ENCODE measurements around the gene CLEC18A. TPM values are rescaled to one million over a fixed set of nuclear protein-coding genes. Genes with fewer than 3 reads are reported as not detected.

CLEC18A gene
- total RNA-seq, 1 donor from 2014 or later: 5.9 TPM

DNA sequence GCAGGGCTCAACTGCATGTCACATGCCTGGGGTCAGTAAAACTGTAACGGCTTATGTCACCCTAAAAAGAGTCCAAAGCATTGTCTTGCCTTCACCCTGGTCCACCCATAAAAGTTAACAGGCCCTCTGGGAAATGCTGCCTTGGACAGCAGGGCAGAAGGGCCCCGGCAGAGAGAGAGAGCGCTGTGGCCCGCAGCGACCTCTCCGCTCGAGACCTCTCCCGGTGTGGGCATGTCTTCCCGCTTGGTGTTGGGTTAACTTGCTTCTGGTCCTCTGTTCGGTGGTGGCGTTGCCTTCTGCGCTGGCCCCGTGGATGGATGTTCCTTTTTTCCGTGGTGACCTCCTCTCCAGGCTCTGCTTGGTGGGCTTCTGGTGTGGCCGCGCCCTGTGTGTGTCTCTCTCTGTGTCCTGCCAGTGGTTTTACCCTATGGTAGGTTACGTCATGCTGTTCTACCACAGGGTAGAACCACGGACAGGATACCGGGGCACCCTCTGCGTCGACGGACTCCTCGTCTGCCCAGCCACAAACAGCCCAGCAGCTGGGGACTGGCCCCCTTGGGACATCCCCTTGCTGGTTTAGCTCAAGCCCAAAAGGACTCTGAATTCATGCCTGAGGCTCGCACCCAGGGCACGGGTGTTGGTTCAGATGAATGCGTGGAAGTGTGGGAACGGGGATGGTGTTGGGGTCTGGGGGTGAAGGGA is 18.3 kb upstream of the CLEC18A start:
- Mint-ChIP-seq H3K4me1 (peaks cover 7% of the 10 kb centered on the region), H3K4me3 (no peak overlapping the region), H3K27me3 (ENCODE audit: insufficient read depth, low read depth) (peaks cover 9% of the 10 kb centered on the region), H3K9me3 (no peaks in the 10 kb centered on the region), H3K27ac (no peak overlapping the region), H3K36me3 (peaks cover 19% of the 10 kb centered on the region)
- H3K79me2 ChIP-seq (ENCODE audit: low read depth): no peaks in the 10 kb centered on the region
- no peaks in the 10 kb centered on the region for H3K36me3 ChIP-seq
- H3K4me1 ChIP-seq: no peaks in the 10 kb centered on the region
- H3K9me3 ChIP-seq (ENCODE audit: low read depth): no peaks in the 10 kb centered on the region
- H3K4me2 ChIP-seq: no peak overlapping the region
- H3K27ac ChIP-seq: no peak overlapping the region
- TF ChIP-seq EZH2phosphoT487 (IDR thresholded peaks at IDR 0.05) (no peak), EZH2 (IDR thresholded peaks at IDR 0.05) (no peak)
- TF ChIP-seq, protein P1, sequence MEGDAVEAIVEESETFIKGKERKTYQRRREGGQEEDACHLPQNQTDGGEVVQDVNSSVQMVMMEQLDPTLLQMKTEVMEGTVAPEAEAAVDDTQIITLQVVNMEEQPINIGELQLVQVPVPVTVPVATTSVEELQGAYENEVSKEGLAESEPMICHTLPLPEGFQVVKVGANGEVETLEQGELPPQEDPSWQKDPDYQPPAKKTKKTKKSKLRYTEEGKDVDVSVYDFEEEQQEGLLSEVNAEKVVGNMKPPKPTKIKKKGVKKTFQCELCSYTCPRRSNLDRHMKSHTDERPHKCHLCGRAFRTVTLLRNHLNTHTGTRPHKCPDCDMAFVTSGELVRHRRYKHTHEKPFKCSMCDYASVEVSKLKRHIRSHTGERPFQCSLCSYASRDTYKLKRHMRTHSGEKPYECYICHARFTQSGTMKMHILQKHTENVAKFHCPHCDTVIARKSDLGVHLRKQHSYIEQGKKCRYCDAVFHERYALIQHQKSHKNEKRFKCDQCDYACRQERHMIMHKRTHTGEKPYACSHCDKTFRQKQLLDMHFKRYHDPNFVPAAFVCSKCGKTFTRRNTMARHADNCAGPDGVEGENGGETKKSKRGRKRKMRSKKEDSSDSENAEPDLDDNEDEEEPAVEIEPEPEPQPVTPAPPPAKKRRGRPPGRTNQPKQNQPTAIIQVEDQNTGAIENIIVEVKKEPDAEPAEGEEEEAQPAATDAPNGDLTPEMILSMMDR (IDR thresholded peaks at IDR 0.05): no peak
- no peak overlapping the region for H3K4me3 ChIP-seq
- H3F3A ChIP-seq (ENCODE audit: low read depth): no peaks in the 10 kb centered on the region
- no peak for DNase-seq (ENCODE audit: low spot score)
- H3K27me3 ChIP-seq: no peaks in the 10 kb centered on the region
- H2AFZ ChIP-seq (replicated peaks): no peak overlapping the region
- H4K20me1 ChIP-seq (ENCODE audit: low read depth): no peaks in the 10 kb centered on the region
- H3K9ac ChIP-seq: no peak overlapping the region

DNA sequence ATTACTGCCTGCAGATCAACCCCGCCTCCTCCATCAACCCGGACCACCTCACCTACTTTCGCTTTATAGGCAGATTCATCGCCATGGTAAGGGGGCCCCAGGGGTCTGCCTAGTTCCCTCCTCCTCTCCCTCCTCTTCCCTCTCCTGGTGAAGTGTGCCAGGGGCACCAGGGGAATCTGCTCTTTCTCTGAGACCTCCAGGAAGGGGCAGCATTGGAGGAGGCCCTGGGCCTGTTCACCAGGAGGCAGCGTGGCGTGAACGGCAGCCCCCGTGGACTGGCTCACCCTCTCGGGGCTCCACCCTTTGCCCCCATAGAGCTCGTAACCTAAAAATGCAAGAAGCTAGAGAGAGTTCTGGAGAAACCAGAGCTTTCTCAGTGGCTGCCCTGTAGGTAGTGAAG is 17.1 kb upstream of the CLEC18A start:
- Histone ChIP-seq H3K4me3 (no peak overlapping the region), H3K79me2 (ENCODE audit: low read depth) (no peaks in the 10 kb centered on the region), H3K9ac (no peak overlapping the region), H3K27me3 (no peaks in the 10 kb centered on the region), H2AFZ (replicated peaks) (no peak overlapping the region), H3F3A (ENCODE audit: low read depth) (no peaks in the 10 kb centered on the region), H3K9me3 (ENCODE audit: low read depth) (no peaks in the 10 kb centered on the region), H3K4me1 (no peaks in the 10 kb centered on the region), H3K4me2 (no peak overlapping the region), H4K20me1 (ENCODE audit: low read depth) (no peaks in the 10 kb centered on the region), H3K27ac (no peak overlapping the region), H3K36me3 (no peaks in the 10 kb centered on the region)
- peaks cover 7% of the 10 kb centered on the region for H3K4me1 Mint-ChIP-seq
- no peak for DNase-seq (ENCODE audit: low spot score)
- TF ChIP-seq EZH2phosphoT487 (IDR thresholded peaks at IDR 0.05) (no peak), EZH2 (IDR thresholded peaks at IDR 0.05) (no peak)
- TF ChIP-seq, protein P1 (IDR thresholded peaks at IDR 0.05): no peak
- H3K27ac Mint-ChIP-seq: no peak overlapping the region
- H3K9me3 Mint-ChIP-seq: no peaks in the 10 kb centered on the region
- peaks cover 19% of the 10 kb centered on the region for H3K36me3 Mint-ChIP-seq
- peaks cover 8% of the 10 kb centered on the region for H3K27me3 Mint-ChIP-seq (ENCODE audit: insufficient read depth, low read depth)
- no peak overlapping the region for H3K4me3 Mint-ChIP-seq

DNA sequence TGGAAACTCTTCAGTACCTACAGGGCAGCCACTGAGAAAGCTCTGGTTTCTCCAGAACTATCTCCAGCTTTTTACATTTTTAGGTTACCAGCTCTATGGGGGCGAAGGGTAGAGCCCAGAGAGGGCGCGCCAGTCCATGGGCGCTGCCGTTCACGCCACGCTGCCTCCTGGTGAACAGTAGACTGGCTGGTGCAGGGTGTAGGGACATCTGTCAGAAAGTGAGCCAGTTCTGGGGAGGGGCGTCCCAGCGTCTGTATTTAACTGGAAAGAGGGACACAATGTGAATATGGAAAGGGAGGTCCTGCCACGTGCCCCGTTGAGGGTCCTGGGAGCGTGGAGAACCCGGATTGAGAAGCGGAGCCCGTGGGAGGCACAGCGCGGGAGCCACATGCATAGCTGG is 16.4 kb upstream of the CLEC18A start:
- Mint-ChIP-seq H3K36me3 (peaks cover 19% of the 10 kb centered on the region), H3K4me3 (no peak overlapping the region), H3K9me3 (no peaks in the 10 kb centered on the region), H3K27ac (no peak overlapping the region), H3K4me1 (peaks cover 7% of the 10 kb centered on the region), H3K27me3 (ENCODE audit: insufficient read depth, low read depth) (peaks cover 6% of the 10 kb centered on the region)
- Histone ChIP-seq H3F3A (ENCODE audit: low read depth) (no peaks in the 10 kb centered on the region), H3K27ac (no peak overlapping the region), H4K20me1 (ENCODE audit: low read depth) (no peaks in the 10 kb centered on the region), H3K9ac (no peak overlapping the region), H3K9me3 (ENCODE audit: low read depth) (no peaks in the 10 kb centered on the region), H3K36me3 (no peaks in the 10 kb centered on the region), H3K4me1 (no peaks in the 10 kb centered on the region), H3K4me3 (no peak overlapping the region), H2AFZ (replicated peaks) (no peak overlapping the region), H3K79me2 (ENCODE audit: low read depth) (no peaks in the 10 kb centered on the region), H3K27me3 (no peaks in the 10 kb centered on the region), H3K4me2 (no peak overlapping the region)
- TF ChIP-seq, protein P1 (IDR thresholded peaks at IDR 0.05): no peak
- TF ChIP-seq EZH2phosphoT487 (IDR thresholded peaks at IDR 0.05) (no peak), EZH2 (IDR thresholded peaks at IDR 0.05) (no peak)
- DNase-seq (ENCODE audit: low spot score): no peak

All from neural progenitor cell (in vitro differentiated cells).